HG02870 (cell line): ENCODE data around the gene POLA1.

ENCODE experiments used
- ATAC-seq: cut with Tn5 transposase; IDR thresholded peaks from one replicate; pipeline ENCODE4 v1.9.1; 2021; ENCODE audit warnings: mild to moderate bottlenecking, moderate library complexity; ENCODE audit not compliant: unreplicated experiment

Gene POLA1

GRCh38 chrX:24876530-24877287, 183.0 kb downstream of the POLA1 start:
- no peak for ATAC-seq

- ATAC-seq = no peak
Observed at GRCh38 chrX:24877288-24877664, 183.6 kb downstream of the POLA1 start.

GRCh38 chrX:24877854-24878650, 184.3 kb downstream of the POLA1 start:
- peak; percentile 55 for ATAC-seq

- ATAC-seq = no peak
Observed at GRCh38 chrX:24879679-24880078, 186.0 kb downstream of the POLA1 start.

- no peak for ATAC-seq
Observed at GRCh38 chrX:24886916-24887315, 193.2 kb downstream of the POLA1 start.

- no peak for ATAC-seq
Observed at GRCh38 chrX:24890677-24891076, 197.0 kb downstream of the POLA1 start.

- ATAC-seq = no peak
Observed at GRCh38 chrX:24899391-24899790, 205.7 kb downstream of the POLA1 start.

- no peak for ATAC-seq
Observed at GRCh38 chrX:24900234-24900633, 206.5 kb downstream of the POLA1 start.

GRCh38 chrX:24902806-24903205, 209.1 kb downstream of the POLA1 start:
- ATAC-seq = no peak

- no peak for ATAC-seq
Observed at GRCh38 chrX:24918715-24919114, 225.0 kb downstream of the POLA1 start.

GRCh38 chrX:24920769-24921168, 227.1 kb downstream of the POLA1 start:
- ATAC-seq = peak; percentile 89

- ATAC-seq = no peak
Observed at GRCh38 chrX:24925430-24925829, 231.7 kb downstream of the POLA1 start.

- ATAC-seq = no peak
Observed at GRCh38 chrX:24927372-24927771, 233.7 kb downstream of the POLA1 start.

- no peak for ATAC-seq
Observed at GRCh38 chrX:24928114-24928513, 234.4 kb downstream of the POLA1 start.

GRCh38 chrX:24934279-24934678, 240.6 kb downstream of the POLA1 start:
- peak; percentile 59 for ATAC-seq

- ATAC-seq = no peak
Observed at GRCh38 chrX:24945009-24945408, 251.3 kb downstream of the POLA1 start.

GRCh38 chrX:24946369-24946768, 252.7 kb downstream of the POLA1 start:
- no peak for ATAC-seq

- no peak for ATAC-seq
Observed at GRCh38 chrX:24954732-24955131, 261.0 kb downstream of the POLA1 start.

- ATAC-seq = no peak
Observed at GRCh38 chrX:24955372-24955930, 261.7 kb downstream of the POLA1 start.

- no peak for ATAC-seq
Observed at GRCh38 chrX:24956828-24957227, 263.1 kb downstream of the POLA1 start.

GRCh38 chrX:24961809-24962208, 268.1 kb downstream of the POLA1 start:
- no peak for ATAC-seq

GRCh38 chrX:24963823-24964222, 270.1 kb downstream of the POLA1 start:
- ATAC-seq = no peak
